Activated B cell treated with CpG ODN at 0.5 μM for 24 hours (primary cell): ENCODE results near the gene ZNHIT3. TPM values are rescaled to one million over a fixed set of nuclear protein-coding genes. Genes with fewer than 3 reads are reported as not detected.

Source experiments
- ATAC-seq: fragments of 200-7000 bp; cut with Tn5 transposase; one replicate; pipeline ENCODE4 v1.10.0; 2021; ENCODE audit warnings: low read depth, mild to moderate bottlenecking, moderate library complexity
- CTCF ChIA-PET: fragments of 350-600 bp; sonication (Branson Sonifier 250); formaldehyde crosslinking; loops from one replicate; lab custom pipeline; 2021; ENCODE audit warnings: antibody characterized with exemption; lab: Charles Lee
- POLR2A ChIA-PET: fragments of 350-600 bp; sonication (Branson Sonifier 250); formaldehyde crosslinking; loops from one replicate; lab custom pipeline; 2021; ENCODE audit warnings: antibody characterized with exemption; lab: Charles Lee
- DNase-seq: peaks from one replicate; pipeline ENCODE4 v3.0.0; 2022
- H3K27ac Mint-ChIP-seq: one replicate; pipeline ENCODE4 v1.8.0; 2020; ENCODE audit warnings: mixed read lengths
- H3K27me3 Mint-ChIP-seq: one replicate; pipeline ENCODE4 v1.8.0; 2021; ENCODE audit warnings: mixed read lengths
- H3K36me3 Mint-ChIP-seq: one replicate; pipeline ENCODE4 v1.8.0; 2021; ENCODE audit warnings: low read depth, mixed read lengths
- H3K4me1 Mint-ChIP-seq: one replicate; pipeline ENCODE4 v1.8.0; 2021; ENCODE audit warnings: mixed read lengths
- H3K4me3 Mint-ChIP-seq: one replicate; pipeline ENCODE4 v1.8.0; 2020; ENCODE audit warnings: mild to moderate bottlenecking, mixed read lengths
- H3K9me3 Mint-ChIP-seq: one replicate; pipeline ENCODE4 v1.8.0; 2020; ENCODE audit warnings: mixed read lengths
- CTCF ChIP-seq: fragments of 200-600 bp; IDR thresholded peaks from one replicate; pipeline ENCODE4 v1.8.0; 2022; ENCODE audit warnings: antibody characterized with exemption, mild to moderate bottlenecking
- intact Hi-C: fragments of 100-400 bp; cut with micrococcal nuclease; formaldehyde crosslinking; loops from one replicate; pipeline ENCODE4 v1.15.1; 2024
- total RNA-seq: library from RNA; stranded (reverse); gene quantifications from 2 replicates; pipeline ENCODE4 v1.2.3, GENCODE V29; 2022

Gene ZNHIT3
- total RNA-seq, 1 donor from 2014 or later, result 35.5 TPM

GRCh38 chr17:36525888-36526287 lies 39.4 kb downstream of the ZNHIT3 start:
- H3K4me1 Mint-ChIP-seq, result no peaks in the 10 kb centered on the region
- ATAC-seq (no peak), DNase-seq (no peak)
- H3K27ac Mint-ChIP-seq, result no peak overlapping the region
- peaks cover 51% of the 10 kb centered on the region for H3K36me3 Mint-ChIP-seq
- TF ChIP-seq CTCF, result no peak
- ChIA-PET POLR2A (no interaction called here), CTCF (no interaction called here)
- intact Hi-C loops, result no loop called here
- no peaks in the 10 kb centered on the region for H3K27me3 Mint-ChIP-seq
- H3K4me3 Mint-ChIP-seq, result no peak overlapping the region
- no peaks in the 10 kb centered on the region for H3K9me3 Mint-ChIP-seq

GRCh38 chr17:36527621-36528250 lies 41.3 kb downstream of the ZNHIT3 start:
- Mint-ChIP-seq H3K27me3 (no peaks in the 10 kb centered on the region), H3K36me3 (peaks cover 55% of the 10 kb centered on the region), H3K9me3 (no peaks in the 10 kb centered on the region), H3K4me3 (no peak overlapping the region), H3K4me1 (no peaks in the 10 kb centered on the region), H3K27ac (no peak overlapping the region)
- no peak for TF ChIP-seq CTCF
- intact Hi-C loops, result no loop called here
- CTCF ChIA-PET, result no interaction called here
- POLR2A ChIA-PET, result interaction anchor here (0.7 to 1.6 kb wide), 2 partner anchors 16 to 446 kb away, joined by 3 read pairs; no protein-coding TSS in a partner anchor
- ATAC-seq (no peak), DNase-seq (no peak)

GRCh38 chr17:36529121-36529520 lies 42.6 kb downstream of the ZNHIT3 start:
- ATAC-seq, result no peak
- Mint-ChIP-seq H3K27ac (no peak overlapping the region), H3K4me1 (peaks cover 8% of the 10 kb centered on the region), H3K9me3 (no peaks in the 10 kb centered on the region), H3K27me3 (no peaks in the 10 kb centered on the region), H3K36me3 (peaks cover 56% of the 10 kb centered on the region), H3K4me3 (no peak overlapping the region)
- DNase-seq, result no peak
- intact Hi-C loops, result no loop called here
- POLR2A ChIA-PET, result no interaction called here
- TF ChIP-seq CTCF, result no peak
- CTCF ChIA-PET, result no interaction called here

- no peak overlapping the region for H3K27ac Mint-ChIP-seq
- no peak overlapping the region for H3K4me3 Mint-ChIP-seq
- H3K36me3 Mint-ChIP-seq, result peaks cover 44% of the 10 kb centered on the region
- ATAC-seq, result no peak
- no peak for DNase-seq
- intact Hi-C loops, result loop anchor here (5.0 kb wide), 1 partner anchor 585 kb away; no protein-coding TSS in a partner anchor
- H3K9me3 Mint-ChIP-seq, result no peaks in the 10 kb centered on the region
- peaks cover 20% of the 10 kb centered on the region for H3K4me1 Mint-ChIP-seq
- H3K27me3 Mint-ChIP-seq, result no peaks in the 10 kb centered on the region
- POLR2A ChIA-PET, result interaction anchor here (0.5 kb wide), 1 partner anchor 12 kb away, joined by 5 read pairs; the partner anchor contains the start of gene GGNBP2
- no peak for TF ChIP-seq CTCF
- CTCF ChIA-PET, result no interaction called here
Observed at GRCh38 chr17:36532435-36532975, 46.0 kb downstream of the ZNHIT3 start.
